Neural crest cell (in vitro differentiated cells): ENCODE results near the gene MROH2B. TPM values are rescaled to one million over a fixed set of nuclear protein-coding genes. Genes with fewer than 3 reads are reported as not detected.
"Not testable (repeated sequence)": the region's sequence is repeated elsewhere in the genome, so short reads cannot be mapped to it uniquely, and the experiment has no call there.

Experiments
- DNase-seq: peaks from one replicate; pipeline ENCODE4 v3.0.0; 2021; ENCODE audit warnings: low read depth, mixed read lengths, low spot score
- H3K27ac Mint-ChIP-seq: one replicate; pipeline ENCODE4 v1.8.0; 2021; ENCODE audit warnings: mild to moderate bottlenecking, mixed read lengths; ENCODE audit not compliant: unreplicated experiment
- H3K27me3 Mint-ChIP-seq: 2 replicates; pipeline ENCODE4 v1.8.0; 2021; ENCODE audit warnings: low read depth, mild to moderate bottlenecking, mixed read lengths
- H3K36me3 Mint-ChIP-seq: 2 replicates; pipeline ENCODE4 v1.8.0; 2021; ENCODE audit warnings: low read depth, mild to moderate bottlenecking, mixed read lengths
- H3K4me1 Mint-ChIP-seq: 2 replicates; pipeline ENCODE4 v1.8.0; 2021; ENCODE audit warnings: mixed read lengths
- H3K4me3 Mint-ChIP-seq: one replicate; pipeline ENCODE4 v1.8.0; 2021; ENCODE audit warnings: mild to moderate bottlenecking, mixed read lengths
- H3K9me3 Mint-ChIP-seq: 2 replicates; pipeline ENCODE4 v1.8.0; 2021; ENCODE audit warnings: mixed read lengths
- CTCF ChIP-seq: fragments of 200-600 bp; sonication (generic); conservative IDR thresholded peaks from 2 replicates; pipeline ENCODE4 v1.5.0; 2021; ENCODE audit warnings: antibody characterized with exemption, mild to moderate bottlenecking
- total RNA-seq: library from RNA; stranded (reverse); gene quantifications from 2 replicates; pipeline ENCODE4 v1.2.1, GENCODE V29; 2021

The MROH2B gene
- total RNA-seq, 1 donor from 2014 or later: not detected

GRCh38 chr5:41032973-41033372, 38.2 kb downstream of the MROH2B start:
- Mint-ChIP-seq H3K27ac (no peak overlapping the region), H3K9me3 (peaks cover 4% of the 10 kb centered on the region), H3K27me3 (peaks cover 13% of the 10 kb centered on the region), H3K4me1 (no peaks in the 10 kb centered on the region), H3K4me3 (no peak overlapping the region), H3K36me3 (no peaks in the 10 kb centered on the region)
- no peak for TF ChIP-seq CTCF
- DNase-seq: no peak

DNA sequence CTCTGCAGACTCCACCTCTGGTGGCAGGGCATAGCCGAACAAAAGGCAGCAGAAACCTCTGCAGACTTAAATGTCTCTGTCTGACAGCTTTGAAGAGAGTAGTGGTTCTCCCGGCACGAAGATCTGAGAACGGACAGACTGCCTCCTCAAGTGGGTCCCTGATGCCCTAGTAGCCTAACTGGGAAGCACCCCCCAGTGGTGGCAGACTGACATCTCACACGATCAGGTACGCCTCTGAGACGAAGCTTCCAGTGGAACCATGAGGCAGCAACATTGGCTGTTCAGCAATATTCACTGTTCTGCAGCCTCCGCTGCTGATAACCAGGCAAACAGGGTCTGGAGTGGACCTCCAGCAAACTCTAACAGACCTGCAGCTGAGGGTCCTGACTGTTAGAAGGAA, 48.5 kb downstream of the MROH2B start:
- not testable (repeated sequence) for H3K27me3 Mint-ChIP-seq, H3K4me1 Mint-ChIP-seq, DNase-seq, H3K4me3 Mint-ChIP-seq, H3K27ac Mint-ChIP-seq, H3K36me3 Mint-ChIP-seq, H3K9me3 Mint-ChIP-seq

DNA sequence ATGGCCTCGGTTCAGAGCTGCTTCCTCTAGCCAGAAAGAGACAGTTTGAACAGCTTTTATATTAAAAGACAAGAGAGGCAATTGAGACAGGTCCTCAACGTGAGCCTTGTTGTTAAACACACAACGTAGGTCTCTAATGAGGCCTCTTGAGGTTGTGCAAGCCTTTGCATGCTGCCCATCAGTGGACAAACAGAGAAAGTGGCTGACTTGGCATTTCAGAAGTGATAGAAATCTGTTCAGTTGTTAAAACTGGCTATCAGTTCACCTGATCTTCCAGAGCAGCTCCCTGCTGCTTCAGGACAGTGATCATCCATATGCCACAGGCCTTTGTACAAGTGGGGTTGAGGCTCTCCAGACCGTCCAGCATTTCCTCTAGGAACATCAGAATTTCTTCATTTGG, 58.8 kb downstream of the MROH2B start:
- Mint-ChIP-seq H3K27me3 (no peaks in the 10 kb centered on the region), H3K27ac (no peak overlapping the region), H3K36me3 (no peaks in the 10 kb centered on the region), H3K4me1 (no peaks in the 10 kb centered on the region), H3K4me3 (no peak overlapping the region), H3K9me3 (no peaks in the 10 kb centered on the region)
- no peak for TF ChIP-seq CTCF
- no peak for DNase-seq

DNA sequence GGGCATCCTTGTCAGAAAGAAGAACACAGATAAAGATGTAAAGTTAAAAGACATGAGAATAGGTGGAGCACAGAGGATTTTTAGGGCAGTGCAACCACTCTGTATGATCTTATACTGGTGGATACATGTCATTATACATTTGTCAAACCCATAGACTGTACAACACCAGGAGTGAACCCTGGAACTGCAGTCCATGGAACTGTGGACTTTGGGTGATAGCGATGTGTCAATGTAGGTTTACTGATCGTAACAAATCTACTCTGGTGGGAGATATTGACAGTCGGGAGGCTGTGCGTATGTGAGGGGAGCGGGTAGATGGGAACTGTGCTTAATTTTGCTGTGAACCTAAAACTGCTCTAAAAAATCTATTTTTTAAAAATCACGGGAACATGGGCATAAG, 60.6 kb downstream of the MROH2B start:
- Mint-ChIP-seq H3K36me3 (no peaks in the 10 kb centered on the region), H3K4me3 (no peak overlapping the region), H3K27ac (no peak overlapping the region), H3K27me3 (no peaks in the 10 kb centered on the region), H3K9me3 (no peaks in the 10 kb centered on the region), H3K4me1 (no peaks in the 10 kb centered on the region)
- no peak for TF ChIP-seq CTCF
- no peak for DNase-seq

GRCh38 chr5:41009232-41009631, 61.9 kb downstream of the MROH2B start:
- Mint-ChIP-seq H3K27me3 (no peaks in the 10 kb centered on the region), H3K9me3 (no peaks in the 10 kb centered on the region), H3K27ac (no peak overlapping the region), H3K4me3 (no peak overlapping the region), H3K4me1 (no peaks in the 10 kb centered on the region), H3K36me3 (no peaks in the 10 kb centered on the region)
- no peak for DNase-seq
- no peak for TF ChIP-seq CTCF

GRCh38 chr5:41004931-41005330, 66.2 kb downstream of the MROH2B start:
- H3K27me3 Mint-ChIP-seq: no peaks in the 10 kb centered on the region
- H3K4me3 Mint-ChIP-seq: no peak overlapping the region
- no peaks in the 10 kb centered on the region for H3K4me1 Mint-ChIP-seq
- no peak for DNase-seq
- H3K27ac Mint-ChIP-seq: no peak overlapping the region
- TF ChIP-seq CTCF: no peak
- H3K36me3 Mint-ChIP-seq: no peaks in the 10 kb centered on the region
- no peaks in the 10 kb centered on the region for H3K9me3 Mint-ChIP-seq
